Activated B cell treated with CpG ODN at 0.5 μM for 24 hours (primary cell): ENCODE measurements around the gene FABP3. TPM values are rescaled to one million over a fixed set of nuclear protein-coding genes. Genes with fewer than 3 reads are reported as not detected.

Source experiments
- ATAC-seq: fragments of 200-7000 bp; cut with Tn5 transposase; one replicate; pipeline ENCODE4 v1.10.0; 2021; ENCODE audit warnings: low read depth, mild to moderate bottlenecking, moderate library complexity
- CTCF ChIA-PET: fragments of 350-600 bp; sonication (Branson Sonifier 250); formaldehyde crosslinking; loops from one replicate; lab custom pipeline; 2021; ENCODE audit warnings: antibody characterized with exemption; lab: Charles Lee
- POLR2A ChIA-PET: fragments of 350-600 bp; sonication (Branson Sonifier 250); formaldehyde crosslinking; loops from one replicate; lab custom pipeline; 2021; ENCODE audit warnings: antibody characterized with exemption; lab: Charles Lee
- DNase-seq: peaks from one replicate; pipeline ENCODE4 v3.0.0; 2022
- H3K27ac Mint-ChIP-seq: one replicate; pipeline ENCODE4 v1.8.0; 2020; ENCODE audit warnings: mixed read lengths
- H3K27me3 Mint-ChIP-seq: one replicate; pipeline ENCODE4 v1.8.0; 2021; ENCODE audit warnings: mixed read lengths
- H3K36me3 Mint-ChIP-seq: one replicate; pipeline ENCODE4 v1.8.0; 2021; ENCODE audit warnings: low read depth, mixed read lengths
- H3K4me1 Mint-ChIP-seq: one replicate; pipeline ENCODE4 v1.8.0; 2021; ENCODE audit warnings: mixed read lengths
- H3K4me3 Mint-ChIP-seq: one replicate; pipeline ENCODE4 v1.8.0; 2020; ENCODE audit warnings: mild to moderate bottlenecking, mixed read lengths
- H3K9me3 Mint-ChIP-seq: one replicate; pipeline ENCODE4 v1.8.0; 2020; ENCODE audit warnings: mixed read lengths
- intact Hi-C: fragments of 100-400 bp; cut with micrococcal nuclease; formaldehyde crosslinking; loops from one replicate; pipeline ENCODE4 v1.15.1; 2024
- total RNA-seq: library from RNA; stranded (reverse); gene quantifications from 2 replicates; pipeline ENCODE4 v1.2.3, GENCODE V29; 2022
- TF ChIP-seq, protein P1 (sequence below): fragments of 200-600 bp; IDR thresholded peaks from one replicate; pipeline ENCODE4 v1.8.0; 2022; ENCODE audit warnings: antibody characterized with exemption, mild to moderate bottlenecking

Gene FABP3
- total RNA-seq, 1 donor from 2014 or later, result 0.49 TPM

DNA sequence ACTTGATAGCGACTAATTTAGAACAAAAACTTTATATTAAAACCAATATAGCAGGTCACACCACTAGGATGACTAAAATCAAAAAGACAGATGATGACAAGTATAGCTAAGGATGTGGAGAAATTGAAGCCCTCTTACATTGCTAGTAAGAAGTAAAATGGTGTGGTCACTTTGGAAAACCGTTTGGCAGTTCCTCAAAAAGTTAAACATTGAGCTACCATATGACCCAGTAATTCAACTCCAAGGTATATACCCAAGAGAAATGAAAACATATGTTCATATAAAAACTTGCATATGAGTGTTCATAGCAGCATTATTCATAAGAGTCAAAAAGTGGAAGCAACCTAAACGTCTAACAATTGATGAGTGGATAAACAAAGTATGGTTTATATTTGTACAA lies 27.1 kb upstream of the FABP3 start:
- intact Hi-C loops, result no loop called here
- peaks cover 5% of the 10 kb centered on the region for H3K4me1 Mint-ChIP-seq

GRCh38 chr1:31398246-31398645 lies 25.4 kb upstream of the FABP3 start:
- CTCF ChIA-PET, result interaction anchor here (1.1 kb wide), 1 partner anchor 151 kb away, joined by 4 read pairs; no protein-coding TSS in a partner anchor
- H3K27ac Mint-ChIP-seq, result no peak overlapping the region
- DNase-seq (no peak), ATAC-seq (no peak)
- H3K27me3 Mint-ChIP-seq, result no peaks in the 10 kb centered on the region
- peaks cover 14% of the 10 kb centered on the region for H3K4me1 Mint-ChIP-seq
- H3K9me3 Mint-ChIP-seq, result no peaks in the 10 kb centered on the region
- TF ChIP-seq, protein P1, sequence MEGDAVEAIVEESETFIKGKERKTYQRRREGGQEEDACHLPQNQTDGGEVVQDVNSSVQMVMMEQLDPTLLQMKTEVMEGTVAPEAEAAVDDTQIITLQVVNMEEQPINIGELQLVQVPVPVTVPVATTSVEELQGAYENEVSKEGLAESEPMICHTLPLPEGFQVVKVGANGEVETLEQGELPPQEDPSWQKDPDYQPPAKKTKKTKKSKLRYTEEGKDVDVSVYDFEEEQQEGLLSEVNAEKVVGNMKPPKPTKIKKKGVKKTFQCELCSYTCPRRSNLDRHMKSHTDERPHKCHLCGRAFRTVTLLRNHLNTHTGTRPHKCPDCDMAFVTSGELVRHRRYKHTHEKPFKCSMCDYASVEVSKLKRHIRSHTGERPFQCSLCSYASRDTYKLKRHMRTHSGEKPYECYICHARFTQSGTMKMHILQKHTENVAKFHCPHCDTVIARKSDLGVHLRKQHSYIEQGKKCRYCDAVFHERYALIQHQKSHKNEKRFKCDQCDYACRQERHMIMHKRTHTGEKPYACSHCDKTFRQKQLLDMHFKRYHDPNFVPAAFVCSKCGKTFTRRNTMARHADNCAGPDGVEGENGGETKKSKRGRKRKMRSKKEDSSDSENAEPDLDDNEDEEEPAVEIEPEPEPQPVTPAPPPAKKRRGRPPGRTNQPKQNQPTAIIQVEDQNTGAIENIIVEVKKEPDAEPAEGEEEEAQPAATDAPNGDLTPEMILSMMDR, result no peak
- H3K36me3 Mint-ChIP-seq, result no peaks in the 10 kb centered on the region
- POLR2A ChIA-PET, result interaction anchor here (0.6 kb wide), 1 partner anchor 247 kb away, joined by 3 read pairs; no protein-coding TSS in a partner anchor
- intact Hi-C loops, result no loop called here
- no peak overlapping the region for H3K4me3 Mint-ChIP-seq

More for the DNA sequence above, 27.1 kb upstream of the FABP3 start:
- Mint-ChIP-seq H3K36me3 (no peaks in the 10 kb centered on the region), H3K9me3 (no peaks in the 10 kb centered on the region), H3K4me3 (no peak overlapping the region), H3K27me3 (no peaks in the 10 kb centered on the region), H3K27ac (no peak overlapping the region)
- no peak for ATAC-seq
- no peak for DNase-seq
- POLR2A ChIA-PET, result no interaction called here
- CTCF ChIA-PET, result interaction anchor here (1.3 kb wide), 1 partner anchor 149 kb away, joined by 4 read pairs; no protein-coding TSS in a partner anchor
- TF ChIP-seq, protein P1, result no peak

DNA sequence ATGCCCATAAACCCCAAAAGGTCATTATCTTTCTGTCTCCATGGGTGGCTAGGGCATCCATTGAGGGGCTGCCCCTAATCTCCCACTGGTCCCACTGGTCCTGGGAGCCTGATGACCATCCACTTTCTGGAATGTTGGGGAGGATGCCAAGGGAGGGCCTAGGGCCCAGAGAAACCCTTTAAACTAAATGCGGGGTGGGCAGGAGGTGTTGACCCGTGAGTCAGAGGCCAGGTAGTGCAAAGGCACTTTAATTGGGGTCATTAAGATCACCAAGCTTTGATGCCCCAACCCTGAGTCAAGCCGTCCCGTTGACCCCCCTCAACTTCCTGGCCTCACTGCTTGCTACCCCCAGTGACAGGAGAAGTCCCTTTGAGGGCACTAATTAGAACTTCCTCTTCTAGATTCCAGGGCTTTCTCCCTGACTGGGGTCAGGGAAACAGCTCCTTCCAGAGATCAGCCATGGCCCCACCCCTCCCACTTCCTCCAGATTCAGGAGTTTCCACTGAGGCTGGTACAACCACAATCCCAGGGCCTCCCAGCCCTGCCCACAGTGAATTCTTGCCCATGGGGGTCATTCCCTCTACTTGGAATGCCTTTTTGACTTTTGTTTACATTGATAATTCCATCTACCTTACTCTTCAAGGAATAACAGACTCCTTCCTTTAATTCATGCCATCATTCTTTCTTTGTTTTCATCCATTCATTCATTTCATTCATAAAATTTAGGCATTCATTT lies 24.7 kb upstream of the FABP3 start:
- H3K27ac Mint-ChIP-seq, result no peak overlapping the region
- ChIA-PET POLR2A (no interaction called here), CTCF (interaction anchor here (1.1 to 4.3 kb wide), 3 partner anchors 24 to 152 kb away, joined by 4 to 60 read pairs (median 43); no protein-coding TSS in a partner anchor)
- H3K27me3 Mint-ChIP-seq, result no peaks in the 10 kb centered on the region
- no peak for ATAC-seq
- intact Hi-C loops, result no loop called here
- no peak for DNase-seq
- TF ChIP-seq, protein P1, result no peak
- no peaks in the 10 kb centered on the region for H3K36me3 Mint-ChIP-seq
- no peak overlapping the region for H3K4me3 Mint-ChIP-seq
- no peaks in the 10 kb centered on the region for H3K9me3 Mint-ChIP-seq
- peaks cover 14% of the 10 kb centered on the region for H3K4me1 Mint-ChIP-seq

DNA sequence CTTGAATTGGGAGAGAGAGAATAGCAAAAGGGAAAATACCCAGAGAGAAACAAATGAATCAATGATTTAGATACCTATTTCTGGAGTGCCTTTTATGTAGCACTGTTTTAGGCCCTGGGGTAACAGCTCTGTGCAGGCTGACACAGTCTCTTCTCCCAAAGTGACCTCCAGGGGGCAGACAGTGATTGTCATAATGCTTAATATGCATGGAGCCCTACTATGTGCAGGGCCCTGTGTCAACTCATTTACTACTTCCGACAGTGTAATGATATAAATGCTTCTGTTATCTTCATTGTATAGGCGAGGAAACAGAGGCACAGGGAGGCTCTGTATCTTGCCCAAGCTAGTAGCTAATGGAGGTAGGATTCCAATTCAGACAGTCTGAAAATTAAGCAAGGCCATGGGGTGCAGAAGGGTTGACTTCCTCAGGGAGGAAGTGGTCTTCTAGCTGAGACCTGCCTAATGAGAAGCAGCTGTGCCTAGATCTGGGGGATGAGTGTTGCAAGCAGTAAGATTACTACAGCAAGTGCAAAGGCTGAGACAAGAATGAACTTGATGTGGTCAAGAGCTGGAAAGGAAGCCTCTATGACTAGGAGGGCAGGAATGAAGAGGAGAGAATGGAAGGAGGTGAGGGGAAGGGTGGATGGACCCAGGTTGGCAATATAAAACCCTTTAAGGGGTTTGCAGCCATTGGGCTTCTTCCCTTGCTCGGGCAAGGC lies 23.9 kb upstream of the FABP3 start:
- ATAC-seq (no peak), DNase-seq (no peak)
- TF ChIP-seq, protein P1, result no peak
- no peak overlapping the region for H3K27ac Mint-ChIP-seq
- H3K9me3 Mint-ChIP-seq, result no peaks in the 10 kb centered on the region
- H3K4me3 Mint-ChIP-seq, result no peak overlapping the region
- POLR2A ChIA-PET, result interaction anchor here (0.5 kb wide), 1 partner anchor 176 kb away, joined by 3 read pairs; no protein-coding TSS in a partner anchor
- CTCF ChIA-PET, result interaction anchor here (1.3 to 4.3 kb wide), 3 partner anchors 24 to 393 kb away, joined by 3 to 60 read pairs (median 43); no protein-coding TSS in a partner anchor
- H3K4me1 Mint-ChIP-seq, result peaks cover 14% of the 10 kb centered on the region
- H3K27me3 Mint-ChIP-seq, result no peaks in the 10 kb centered on the region
- intact Hi-C loops, result no loop called here
- no peaks in the 10 kb centered on the region for H3K36me3 Mint-ChIP-seq
